CD4-positive, alpha-beta T cell (primary cell): Measurements from ENCODE around the gene ARHGEF3. TPM values are rescaled to one million over a fixed set of nuclear protein-coding genes. Genes with fewer than 3 reads are reported as not detected.

ENCODE experiments used
- total RNA-seq, 174 experiments: library from RNA in 2 of 174; stranded (reverse) in 2 of 174; gene quantifications; one replicate each; pipeline ENCODE4 v1.2.3 and lab custom pipeline; 2021 to 2026

The ARHGEF3 gene
- total RNA-seq, 2 experiments from 2014 or later: 46.4 to 46.6 TPM

Other genes with a start within 250 kb of the ARHGEF3 start
- gene CCDC66, start 244.8 kb downstream of the ARHGEF3 start, total RNA-seq: 100 to 1,000 TPM in 1 of 2 experiments, 10 to 100 TPM in 1; 97.1 to 101 TPM
- gene TASOR, start 118.7 kb downstream of the ARHGEF3 start, total RNA-seq: 10 to 100 TPM; 37.6 to 40.7 TPM